NB4 (cell line): ENCODE measurements around the gene RBM18.

Experiments used
- CTCF ChIP-seq: IDR thresholded peaks from one replicate; pipeline ENCODE4 v1.5.1; 2012; ENCODE audit warnings: low read depth, low read length
- MAX ChIP-seq: IDR thresholded peaks from 2 replicates; pipeline ENCODE4 v1.6.1; 2011; ENCODE audit warnings: low read depth, low read length
- POLR2A ChIP-seq: IDR thresholded peaks from 2 replicates; pipeline ENCODE4 v1.6.1; 2011; ENCODE audit warnings: mild to moderate bottlenecking; ENCODE audit not compliant: insufficient read length; ENCODE audit errors: extremely low read depth

GRCh38 chr9:122191584-122191983 is 73.1 kb downstream of the RBM18 start:
- TF ChIP-seq CTCF (no peak), POLR2A (no peak), MAX (no peak)
